HepG2 (cell line): ENCODE results near the gene TSEN54. TPM values are rescaled to one million over a fixed set of nuclear protein-coding genes. Genes with fewer than 3 reads are reported as not detected.
A peak's percentile ranks its signal among the peaks of the same experiment; 100 is the strongest.

Experiments
- ATAC-seq: fragments of 200-7000 bp; cut with Tn5 transposase; 3 replicates; pipeline ENCODE4 v1.9.1; 2020; ENCODE audit warnings: mild to moderate bottlenecking, moderate library complexity
- BruUV-seq: library from RNA; stranded (reverse); fragments of 400-500 nt; replicated peaks from 2 replicates; lab custom pipeline; 2021; lab: Mats Ljungman, UMichigan
- CTCF ChIA-PET: fragments of 300-600 bp; formaldehyde crosslinking; extraction: SDS; loops from one replicate; lab custom pipeline; 2021; ENCODE audit warnings: low total read pairs, inconsistent platforms, low intra/inter-chr PET ratio; lab: Yijun Ruan, JAX
- POLR2A ChIA-PET: fragments of 350-600 bp; sonication (Branson Sonifier 250); formaldehyde crosslinking; loops from one replicate; lab custom pipeline; 2020; ENCODE audit warnings: antibody characterized with exemption, inconsistent platforms; lab: Yijun Ruan, JAX
- DNase-seq: peaks from one replicate; pipeline ENCODE4 v3.0.0-alpha.2; 2015; ENCODE audit warnings: low spot score
- FAIRE-seq: peaks from 3 replicates; lab custom pipeline; 2011; peaks lifted over from hg19 to GRCh38; lab: Jason Lieb, UNC
- H2AFZ ChIP-seq: one replicate; pipeline ENCODE4 v1.6.1; 2011; ENCODE audit warnings: low read length, inconsistent platforms
- H3K27ac ChIP-seq: fragments of 300-600 bp; 3 replicates; pipeline ENCODE4 v1.8.0; 2011; ENCODE audit warnings: mixed run types, mild to moderate bottlenecking, mixed read lengths, low read length, inconsistent platforms; ENCODE audit not compliant: insufficient read depth; ENCODE audit errors: extremely low read length
- H3K27me3 ChIP-seq, 2 experiments: fragments of 200-600 bp in 1 of 2; 2 replicates in 1 of 2; 3 replicates in 1 of 2; pipeline versions ENCODE4 v1.6.0 to v1.8.0; 2011; ENCODE audit warnings: low read length in 2 of 2, mild to moderate bottlenecking in 2 of 2, moderate library complexity in 2 of 2, inconsistent platforms in 1 of 2; ENCODE audit not compliant: insufficient read depth in 2 of 2, control insufficient read depth in 1 of 2
- H3K36me3 ChIP-seq, 2 experiments: fragments of 200-600 bp in 1 of 2; replicated peaks in 1 of 2; 2 replicates in 1 of 2; 3 replicates in 1 of 2; pipeline versions ENCODE4 v1.5.1 to v1.8.0; 2011; ENCODE audit warnings: low read length in 2 of 2, inconsistent platforms in 1 of 2; ENCODE audit not compliant: insufficient read depth in 2 of 2, control insufficient read depth in 1 of 2
- H3K4me1 ChIP-seq: 2 replicates; pipeline ENCODE4 v1.5.1; 2012; ENCODE audit warnings: low read length, inconsistent platforms; ENCODE audit not compliant: insufficient read depth
- H3K4me2 ChIP-seq: 2 replicates; pipeline ENCODE4 v1.6.0; 2011; ENCODE audit warnings: low read depth, low read length, inconsistent platforms
- H3K4me3 ChIP-seq, 3 experiments: fragments of 200-600 bp in 1 of 3; sonication (generic), shearing (Covaris generic) in 1 of 3; replicated peaks in 1 of 3; 2 replicates each; pipeline ENCODE4 v1.5.1; 2011 to 2016; ENCODE audit warnings: low read length in 3 of 3, inconsistent platforms in 2 of 3, low read depth in 2 of 3, mild to moderate bottlenecking in 2 of 3, control low read depth in 1 of 3, mixed read lengths in 1 of 3; ENCODE audit not compliant: insufficient read depth in 1 of 3
- H3K79me2 ChIP-seq: one replicate; pipeline ENCODE4 v1.6.1; 2011; ENCODE audit warnings: low read length, inconsistent platforms; ENCODE audit not compliant: insufficient read depth
- H3K9ac ChIP-seq: 2 replicates; pipeline ENCODE4 v1.6.0; 2011; ENCODE audit warnings: mild to moderate bottlenecking, low read depth, low read length, inconsistent platforms; ENCODE audit not compliant: insufficient read depth
- H3K9me3 ChIP-seq: 2 replicates; pipeline ENCODE4 v1.5.1; 2012; ENCODE audit warnings: mild to moderate bottlenecking, low read length
- H4K20me1 ChIP-seq: 2 replicates; pipeline ENCODE4 v1.6.0; 2011; ENCODE audit warnings: inconsistent platforms, mild to moderate bottlenecking, low read length, moderate library complexity; ENCODE audit not compliant: insufficient read depth
- AHR ChIP-seq: IDR thresholded peaks from 2 replicates; pipeline ENCODE4 v1.6.1; 2018; ENCODE audit warnings: missing genetic modification reagents, missing compliant biosample characterization
- ETV6 ChIP-seq: sonication (generic); formaldehyde crosslinking; conservative IDR thresholded peaks from 2 replicates; pipeline ENCODE4 v1.4.0; 2020; ENCODE audit warnings: missing genetic modification reagents
- PBX2 ChIP-seq: IDR thresholded peaks from 2 replicates; pipeline ENCODE4 v1.6.1; 2016; ENCODE audit warnings: control low read depth
- SP1 ChIP-seq, 2 experiments: fragments of 450-650 bp in 1 of 2; sonication (generic) in 1 of 2; formaldehyde crosslinking in 1 of 2; IDR thresholded peaks; 2 replicates each; pipeline versions ENCODE4 v1.4.0 to v1.6.1; 2016 to 2020; ENCODE audit warnings: missing genetic modification reagents in 1 of 2
- ZNF329 ChIP-seq: sonication (generic); formaldehyde crosslinking; IDR thresholded peaks from 2 replicates; pipeline ENCODE4 v1.9.0; 2021; ENCODE audit warnings: low read depth, mild to moderate bottlenecking, missing genetic modification reagents
- WGBS: methylation state at CpG from one replicate; pipeline ENCODE4 v1.1.6; 2017; ENCODE audit warnings: low lambda C conversion rate; 5-methylcytosine and 5-hydroxymethylcytosine counted together
- in situ Hi-C: cut with HindIII; loops from 2 replicates; pipeline ENCODE4 v1.10.0; 2017; ENCODE audit warnings: low pct_unique_long_range_greater_than_20kb; ENCODE audit not compliant: extremely low pct_ligation_motif_present
- intact Hi-C: fragments of 100-400 bp; cut with micrococcal nuclease; formaldehyde crosslinking; loops from one replicate; pipeline ENCODE4 v1.10.0; 2022; ENCODE audit not compliant: unreplicated experiment
- polyA plus RNA-seq, 8 experiments: library from polyadenylated mRNA; depleted of rRNA in 3 of 8; stranded (reverse) in 7 of 8; unstranded in 1 of 8; fragments of >200 nt; fragmentation: Illumina TruSeq in 4 of 8; extraction: Trizol in 4 of 8; gene quantifications; 2 replicates each; pipeline versions ENCODE4 v1.2.1 to v1.2.3, GENCODE V29; 2011 to 2016; ENCODE audit warnings: low read depth in 4 of 8, missing spikeins in 1 of 8, mixed read lengths in 1 of 8; ENCODE audit not compliant: insufficient read depth in 1 of 8
- total RNA-seq, 5 experiments: library from RNA; depleted of rRNA; stranded (reverse); fragments of >200 nt; fragmentation: Illumina TruSeq; extraction: Trizol; gene quantifications; 2 replicates each; pipeline ENCODE4 v1.2.3, GENCODE V29; 2016; ENCODE audit warnings: low read depth in 1 of 5
- TF ChIP-seq, protein P1 (sequence below): sonication (generic); formaldehyde crosslinking; IDR thresholded peaks from 2 replicates; pipeline ENCODE4 v1.4.0; 2020; ENCODE audit warnings: missing genetic modification reagents
- TF ChIP-seq, protein P2 (sequence below): sonication (generic); formaldehyde crosslinking; IDR thresholded peaks from 2 replicates; pipeline ENCODE4 v1.5.1; 2020; ENCODE audit warnings: mild to moderate bottlenecking, missing genetic modification reagents, moderate library complexity

Gene TSEN54
- total and polyA plus RNA-seq, 2 of the 13 experiments (the other 11 are each of a cell fraction or from before 2014, with no cell fraction given) = 62.9 to 63.3 TPM

GRCh38 chr17:75535871-75536270, 19.5 kb downstream of the TSEN54 start:
- BruUV-seq = no TSS peak
- Histone ChIP-seq H2AFZ (no peak overlapping the region), H3K27me3 (no peaks in the 10 kb centered on the region), H3K9me3 (no peaks in the 10 kb centered on the region), H3K9ac (no peak overlapping the region), H3K4me3 (no peak overlapping the region), H3K27ac (no peak overlapping the region), H4K20me1 (peaks cover 2% of the 10 kb centered on the region; the same call in 1 of the 2 replicates), H3K79me2 (peaks cover 16% of the 10 kb centered on the region), H3K4me1 (peaks cover 44% of the 10 kb centered on the region), H3K36me3 (peaks cover 5 to 21% of the 10 kb centered on the region in 2 experiments; a peak in 4 of 5 replicates), H3K4me2 (no peak overlapping the region)
- ATAC-seq (no peak), FAIRE-seq (no peak), DNase-seq (no peak)
- TF ChIP-seq, protein P1, sequence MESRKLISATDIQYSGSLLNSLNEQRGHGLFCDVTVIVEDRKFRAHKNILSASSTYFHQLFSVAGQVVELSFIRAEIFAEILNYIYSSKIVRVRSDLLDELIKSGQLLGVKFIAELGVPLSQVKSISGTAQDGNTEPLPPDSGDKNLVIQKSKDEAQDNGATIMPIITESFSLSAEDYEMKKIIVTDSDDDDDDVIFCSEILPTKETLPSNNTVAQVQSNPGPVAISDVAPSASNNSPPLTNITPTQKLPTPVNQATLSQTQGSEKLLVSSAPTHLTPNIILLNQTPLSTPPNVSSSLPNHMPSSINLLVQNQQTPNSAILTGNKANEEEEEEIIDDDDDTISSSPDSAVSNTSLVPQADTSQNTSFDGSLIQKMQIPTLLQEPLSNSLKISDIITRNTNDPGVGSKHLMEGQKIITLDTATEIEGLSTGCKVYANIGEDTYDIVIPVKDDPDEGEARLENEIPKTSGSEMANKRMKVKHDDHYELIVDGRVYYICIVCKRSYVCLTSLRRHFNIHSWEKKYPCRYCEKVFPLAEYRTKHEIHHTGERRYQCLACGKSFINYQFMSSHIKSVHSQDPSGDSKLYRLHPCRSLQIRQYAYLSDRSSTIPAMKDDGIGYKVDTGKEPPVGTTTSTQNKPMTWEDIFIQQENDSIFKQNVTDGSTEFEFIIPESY = peak; percentile 75; the same call in 1 of the 2 replicates
- TF ChIP-seq PBX2 (CRISPR knock-in tag) = no peak
- CTCF ChIA-PET = no interaction called here
- POLR2A ChIA-PET = interaction anchor here (1.0 to 1.5 kb wide), 3 partner anchors 9 to 13 kb away, joined by 3 to 6 read pairs (median 6); partner anchors contain the start of gene LLGL2
- intact Hi-C loops (no loop called here), in situ Hi-C loops (no loop called here)
- 98% methylated on average over 8 of the region's 8 CpGs for WGBS

DNA sequence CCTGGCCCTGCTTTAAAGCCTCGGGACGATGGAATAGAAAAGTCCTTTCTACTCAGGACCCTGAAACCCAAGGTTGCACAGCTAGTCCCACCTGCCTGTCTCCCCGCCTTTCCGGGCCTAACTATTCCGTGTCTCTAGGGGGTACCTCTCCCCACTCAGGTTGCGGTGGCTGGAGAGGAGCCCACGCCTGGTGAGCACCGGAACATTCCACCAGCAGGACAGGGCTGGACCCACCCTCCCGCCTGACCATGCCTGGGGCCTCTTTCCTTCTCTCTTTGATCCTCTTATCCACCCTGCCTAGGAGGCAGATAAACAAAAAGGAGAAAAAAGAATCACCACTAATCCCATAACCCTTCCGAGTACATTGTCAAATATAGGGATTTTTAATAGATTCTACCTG, 20.0 kb downstream of the TSEN54 start:
- no peaks in the 10 kb centered on the region for H3K27me3 ChIP-seq
- H3K27ac ChIP-seq = no peak overlapping the region
- POLR2A ChIA-PET = interaction anchor here (1.0 kb wide), 1 partner anchor 10 kb away, joined by 3 read pairs; no protein-coding TSS in a partner anchor
- H3K4me3 ChIP-seq = no peak overlapping the region
- no peak overlapping the region for H3K9ac ChIP-seq
- no peak for FAIRE-seq
- 83% methylated on average over 10 of the region's 10 CpGs for WGBS
- in situ Hi-C loops = no loop called here
- peaks cover 49% of the 10 kb centered on the region for H3K4me1 ChIP-seq
- H3K79me2 ChIP-seq = peaks cover 16% of the 10 kb centered on the region
- CTCF ChIA-PET = no interaction called here
- no peak overlapping the region for H3K4me2 ChIP-seq
- intact Hi-C loops = no loop called here
- H3K36me3 ChIP-seq = peaks cover 5 to 16% of the 10 kb centered on the region in 2 experiments; a peak in 4 of 5 replicates
- no peaks in the 10 kb centered on the region for H4K20me1 ChIP-seq
- no peak for ATAC-seq
- TF ChIP-seq ETV6 (CRISPR knock-in tag) = no peak
- TF ChIP-seq SP1 (IDR thresholded peaks at IDR 0.05) = no peak
- no peak for TF ChIP-seq SP1 (CRISPR knock-in tag; IDR thresholded peaks at IDR 0.05)
- no peak for TF ChIP-seq ZNF329 (CRISPR knock-in tag)
- TF ChIP-seq AHR (CRISPR knock-in tag) = no peak
- TF ChIP-seq, protein P2, sequence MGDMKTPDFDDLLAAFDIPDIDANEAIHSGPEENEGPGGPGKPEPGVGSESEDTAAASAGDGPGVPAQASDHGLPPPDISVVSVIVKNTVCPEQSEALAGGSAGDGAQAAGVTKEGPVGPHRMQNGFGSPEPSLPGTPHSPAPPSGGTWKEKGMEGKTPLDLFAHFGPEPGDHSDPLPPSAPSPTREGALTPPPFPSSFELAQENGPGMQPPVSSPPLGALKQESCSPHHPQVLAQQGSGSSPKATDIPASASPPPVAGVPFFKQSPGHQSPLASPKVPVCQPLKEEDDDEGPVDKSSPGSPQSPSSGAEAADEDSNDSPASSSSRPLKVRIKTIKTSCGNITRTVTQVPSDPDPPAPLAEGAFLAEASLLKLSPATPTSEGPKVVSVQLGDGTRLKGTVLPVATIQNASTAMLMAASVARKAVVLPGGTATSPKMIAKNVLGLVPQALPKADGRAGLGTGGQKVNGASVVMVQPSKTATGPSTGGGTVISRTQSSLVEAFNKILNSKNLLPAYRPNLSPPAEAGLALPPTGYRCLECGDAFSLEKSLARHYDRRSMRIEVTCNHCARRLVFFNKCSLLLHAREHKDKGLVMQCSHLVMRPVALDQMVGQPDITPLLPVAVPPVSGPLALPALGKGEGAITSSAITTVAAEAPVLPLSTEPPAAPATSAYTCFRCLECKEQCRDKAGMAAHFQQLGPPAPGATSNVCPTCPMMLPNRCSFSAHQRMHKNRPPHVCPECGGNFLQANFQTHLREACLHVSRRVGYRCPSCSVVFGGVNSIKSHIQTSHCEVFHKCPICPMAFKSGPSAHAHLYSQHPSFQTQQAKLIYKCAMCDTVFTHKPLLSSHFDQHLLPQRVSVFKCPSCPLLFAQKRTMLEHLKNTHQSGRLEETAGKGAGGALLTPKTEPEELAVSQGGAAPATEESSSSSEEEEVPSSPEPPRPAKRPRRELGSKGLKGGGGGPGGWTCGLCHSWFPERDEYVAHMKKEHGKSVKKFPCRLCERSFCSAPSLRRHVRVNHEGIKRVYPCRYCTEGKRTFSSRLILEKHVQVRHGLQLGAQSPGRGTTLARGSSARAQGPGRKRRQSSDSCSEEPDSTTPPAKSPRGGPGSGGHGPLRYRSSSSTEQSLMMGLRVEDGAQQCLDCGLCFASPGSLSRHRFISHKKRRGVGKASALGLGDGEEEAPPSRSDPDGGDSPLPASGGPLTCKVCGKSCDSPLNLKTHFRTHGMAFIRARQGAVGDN (CRISPR knock-in tag) = peak; percentile 22; the same call in 1 of the 2 replicates
- BruUV-seq = no TSS peak
- H2AFZ ChIP-seq = no peak overlapping the region
- H3K9me3 ChIP-seq = no peaks in the 10 kb centered on the region
- no peak for DNase-seq
